NB4 (cell line): ENCODE results near the gene CTNNA3.

Experiments used
- DNase-seq: peaks from one replicate; pipeline ENCODE4 v3.0.0; 2010; ENCODE audit warnings: low read depth
- H3K4me3 ChIP-seq: one replicate; pipeline ENCODE4 v1.5.1; 2011; ENCODE audit warnings: mild to moderate bottlenecking, low read depth, low read length, moderate library complexity
- MAX ChIP-seq: IDR thresholded peaks from 2 replicates; pipeline ENCODE4 v1.6.1; 2011; ENCODE audit warnings: low read depth, low read length
- MYC ChIP-seq: IDR thresholded peaks from 2 replicates; pipeline ENCODE4 v1.6.1; 2011; ENCODE audit warnings: low read depth, low read length
- POLR2A ChIP-seq: IDR thresholded peaks from 2 replicates; pipeline ENCODE4 v1.6.1; 2011; ENCODE audit warnings: mild to moderate bottlenecking; ENCODE audit not compliant: insufficient read length; ENCODE audit errors: extremely low read depth
- TF ChIP-seq, protein P1 (sequence below): IDR thresholded peaks from one replicate; pipeline ENCODE4 v1.5.1; 2012; ENCODE audit warnings: low read depth, low read length

CTNNA3 gene

GRCh38 chr10:66466622-66467021, 1229.4 kb downstream of the CTNNA3 start:
- DNase-seq = no peak
- TF ChIP-seq POLR2A (no peak), MAX (no peak), MYC (no peak)
- TF ChIP-seq, protein P1, sequence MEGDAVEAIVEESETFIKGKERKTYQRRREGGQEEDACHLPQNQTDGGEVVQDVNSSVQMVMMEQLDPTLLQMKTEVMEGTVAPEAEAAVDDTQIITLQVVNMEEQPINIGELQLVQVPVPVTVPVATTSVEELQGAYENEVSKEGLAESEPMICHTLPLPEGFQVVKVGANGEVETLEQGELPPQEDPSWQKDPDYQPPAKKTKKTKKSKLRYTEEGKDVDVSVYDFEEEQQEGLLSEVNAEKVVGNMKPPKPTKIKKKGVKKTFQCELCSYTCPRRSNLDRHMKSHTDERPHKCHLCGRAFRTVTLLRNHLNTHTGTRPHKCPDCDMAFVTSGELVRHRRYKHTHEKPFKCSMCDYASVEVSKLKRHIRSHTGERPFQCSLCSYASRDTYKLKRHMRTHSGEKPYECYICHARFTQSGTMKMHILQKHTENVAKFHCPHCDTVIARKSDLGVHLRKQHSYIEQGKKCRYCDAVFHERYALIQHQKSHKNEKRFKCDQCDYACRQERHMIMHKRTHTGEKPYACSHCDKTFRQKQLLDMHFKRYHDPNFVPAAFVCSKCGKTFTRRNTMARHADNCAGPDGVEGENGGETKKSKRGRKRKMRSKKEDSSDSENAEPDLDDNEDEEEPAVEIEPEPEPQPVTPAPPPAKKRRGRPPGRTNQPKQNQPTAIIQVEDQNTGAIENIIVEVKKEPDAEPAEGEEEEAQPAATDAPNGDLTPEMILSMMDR = no peak

DNA sequence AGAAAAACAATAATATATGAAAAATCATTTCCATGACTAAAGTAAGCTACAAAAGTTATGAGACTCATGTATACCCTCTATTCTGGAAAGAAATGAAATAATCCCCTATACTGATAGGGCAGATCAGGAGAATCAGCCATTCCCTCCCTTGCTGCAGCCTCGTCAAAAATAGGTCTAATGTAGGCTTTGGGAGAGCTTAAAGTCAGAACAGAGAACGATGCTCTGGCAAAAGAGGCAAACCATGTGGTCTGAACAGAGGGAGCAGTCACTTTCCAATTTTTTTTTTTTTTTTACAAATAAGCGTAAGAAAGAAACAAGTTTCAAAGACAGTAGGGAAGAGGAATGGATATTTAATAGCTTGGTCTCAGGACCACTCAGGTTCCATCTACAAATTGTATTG, 1232.4 kb downstream of the CTNNA3 start:
- no peak for DNase-seq
- H3K4me3 ChIP-seq = no peak overlapping the region
- TF ChIP-seq POLR2A (no peak), MAX (no peak), MYC (no peak)
- TF ChIP-seq, protein P1 = no peak

More at GRCh38 chr10:66466622-66467021, 1229.4 kb downstream of the CTNNA3 start:
- H3K4me3 ChIP-seq = no peak overlapping the region

DNA sequence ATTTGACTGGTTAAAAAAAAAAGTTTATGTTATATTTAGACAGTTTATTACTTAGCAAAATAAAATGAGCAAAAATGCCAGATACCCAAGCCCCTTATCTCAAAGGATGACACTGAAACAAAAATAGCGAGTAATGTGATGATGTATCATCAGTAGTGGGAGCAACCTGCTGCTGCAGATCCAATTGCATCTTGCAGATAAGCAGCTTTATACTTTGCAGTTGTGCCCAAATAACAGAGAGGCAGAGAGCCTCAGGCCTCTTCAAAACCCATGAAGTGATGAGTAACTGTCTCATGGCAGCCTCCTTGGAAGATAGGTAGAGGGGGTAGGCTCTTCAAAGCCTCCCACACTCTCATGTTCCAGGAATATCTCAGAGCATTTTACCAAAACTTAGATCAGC, 1238.4 kb downstream of the CTNNA3 start:
- no peak for TF ChIP-seq MAX
- TF ChIP-seq MYC = no peak
- no peak for TF ChIP-seq POLR2A
- TF ChIP-seq, protein P1 = no peak
- no peak for DNase-seq
- no peak overlapping the region for H3K4me3 ChIP-seq

GRCh38 chr10:66455304-66455703, 1240.7 kb downstream of the CTNNA3 start:
- TF ChIP-seq, protein P1 = peak; percentile 18
- TF ChIP-seq MAX = no peak
- peak; percentile 36 for DNase-seq
- H3K4me3 ChIP-seq = no peak overlapping the region

DNA sequence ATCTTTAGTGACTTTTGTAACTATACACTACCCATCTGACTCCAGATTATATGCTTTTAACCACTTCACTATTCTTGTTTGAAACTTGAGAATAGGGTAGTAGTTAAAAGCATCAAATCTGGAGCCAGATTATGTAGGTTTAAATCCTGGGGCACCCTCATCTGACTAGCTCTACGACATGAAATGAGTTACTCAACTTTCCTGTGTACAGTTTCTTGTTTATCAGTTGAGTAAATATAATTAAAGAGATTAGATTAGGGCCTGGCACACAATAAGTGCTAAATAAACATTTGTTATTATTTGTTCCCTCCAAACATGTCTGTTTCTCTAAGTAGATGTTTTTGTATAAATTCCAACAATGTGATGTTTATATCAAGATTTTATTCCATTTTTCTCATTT, 1255.4 kb downstream of the CTNNA3 start:
- no peak for DNase-seq
- TF ChIP-seq, protein P1 = no peak
- TF ChIP-seq MAX (no peak), MYC (no peak), POLR2A (no peak)
- no peak overlapping the region for H3K4me3 ChIP-seq

DNA sequence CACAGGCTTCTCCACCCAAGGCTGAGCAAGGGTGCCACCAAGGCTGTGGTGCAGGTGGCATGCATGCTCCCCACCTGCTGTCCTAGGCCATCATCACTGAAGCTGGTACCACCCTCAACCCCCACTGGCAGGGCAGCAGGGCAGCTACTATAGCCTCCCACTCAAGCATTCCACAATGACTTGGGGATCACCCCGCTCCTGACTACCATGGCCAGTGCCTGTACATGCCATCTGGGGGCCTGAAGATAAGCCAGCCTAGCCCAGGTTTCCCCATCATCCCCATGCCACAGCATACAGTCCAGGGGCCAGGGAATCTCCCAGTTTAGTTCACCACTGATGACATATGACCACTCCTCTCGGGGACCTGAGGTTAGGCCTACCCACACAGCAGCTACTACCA, 1281.1 kb downstream of the CTNNA3 start:
- H3K4me3 ChIP-seq = no peak overlapping the region
- no peak for DNase-seq
- no peak for TF ChIP-seq MAX
- no peak for TF ChIP-seq POLR2A
- no peak for TF ChIP-seq MYC
- TF ChIP-seq, protein P1 = no peak
